ENCODE results near the gene SNX8. TPM values are rescaled to one million over a fixed set of nuclear protein-coding genes. Genes with fewer than 3 reads are reported as not detected.

SNX8 gene
- total and polyA plus RNA-seq, 2 donors (not counting 3 experiments of a cell fraction or from before 2014, with no cell fraction given), result 24.5 to 50.3 TPM

DNA sequence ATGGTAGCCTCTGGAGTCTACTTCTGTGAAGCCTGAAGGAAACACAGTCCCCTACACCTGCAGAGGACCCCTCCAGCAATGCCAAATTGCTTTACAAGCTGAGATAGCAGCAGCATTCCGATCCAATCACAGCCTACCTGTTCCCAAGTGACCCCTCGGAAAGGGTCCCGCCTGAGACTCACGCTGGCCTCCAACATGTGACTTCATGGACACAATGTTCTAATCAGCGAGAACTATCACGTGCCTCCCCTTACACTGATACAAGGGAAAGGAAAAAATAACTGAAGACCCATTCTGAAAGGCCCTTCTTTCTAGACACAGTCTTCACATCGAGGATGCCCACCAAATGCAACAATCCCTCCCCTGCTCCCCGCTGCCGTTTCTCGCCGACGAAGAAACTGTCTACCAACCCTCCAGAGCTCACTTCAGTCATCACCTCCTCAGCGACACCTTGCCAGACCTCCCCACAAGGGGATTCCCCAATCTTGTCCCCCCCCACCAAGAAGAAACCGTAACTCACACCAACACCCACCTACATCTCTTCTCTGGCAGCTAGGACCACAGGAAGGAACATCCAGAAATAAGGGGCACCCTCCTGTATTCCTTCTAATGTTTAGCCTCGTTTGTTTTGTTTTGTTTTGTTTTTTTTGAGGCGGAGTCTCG lies 1.8 kb downstream of the SNX8 start:
- intact Hi-C loops (cut with micrococcal nuclease) (no loop called here), dilution Hi-C loops (cut with MboI; ENCODE audit: extremely low pct_ligation_motif_present, low sequenced_read_pairs) (no loop called here)
- no peak overlapping the region for H2AFZ ChIP-seq (ENCODE audit: low read depth, low read length)
- no peak overlapping the region for H3K27ac ChIP-seq (ENCODE audit: insufficient read depth, low read depth, low read length)
- H4K20me1 ChIP-seq (replicated peaks; ENCODE audit: control insufficient read depth, extremely low read depth, insufficient read depth, low read length), result no peaks in the 10 kb centered on the region
- ChIA-PET POLR2A (no interaction called here), CTCF (no interaction called here)
- no peaks in the 10 kb centered on the region for H3K9me3 ChIP-seq (replicated peaks; ENCODE audit: control insufficient read depth, insufficient read depth, low read length)
- FAIRE-seq (no peak), DNase-seq (ENCODE audit: low read depth, low spot score) (no peak)
- no peaks in the 10 kb centered on the region for H3K9me1 ChIP-seq (replicated peaks; ENCODE audit: control insufficient read depth, extremely low read depth, insufficient read depth, low read length)
- no peak overlapping the region for H3K4me2 ChIP-seq (ENCODE audit: insufficient read depth, low read length)
- no peaks in the 10 kb centered on the region for H3K27me3 ChIP-seq (ENCODE audit: control insufficient read depth in 2 of 2, insufficient read depth in 2 of 2, low read length in 2 of 2)
- H3K36me3 ChIP-seq (ENCODE audit: control insufficient read depth in 2 of 2, extremely low read depth in 1 of 2, insufficient read depth in 2 of 2, low read length in 2 of 2), result no peaks in the 10 kb centered on the region
- H3K79me2 ChIP-seq (ENCODE audit: control insufficient read depth, insufficient read depth, low read length), result peaks cover 9% of the 10 kb centered on the region
- BruUV-seq (replicated peaks), result TSS peak; percentile 3
- H3K4me3 ChIP-seq (replicated peaks in 1 of 3; ENCODE audit: insufficient read depth in 1 of 3, low read depth in 1 of 3, low read length in 3 of 3), result no peak overlapping the region
- H3K9ac ChIP-seq (replicated peaks; ENCODE audit: extremely low read depth, insufficient read depth, low read length), result no peak overlapping the region
- TF ChIP-seq JUN (IDR thresholded peaks at IDR 0.05; ENCODE audit: borderline replicate concordance, insufficient read depth, insufficient read length, low read depth) (no peak), MYC (IDR thresholded peaks at IDR 0.05; ENCODE audit: low read depth, low read length) (no peak), GATA2 (IDR thresholded peaks at IDR 0.05; ENCODE audit: insufficient read depth, insufficient read length, low read depth, low read length) (no peak), CTCF (IDR thresholded peaks at IDR 0.05; ENCODE audit: extremely low read depth in 1 of 2, insufficient read depth in 1 of 2, low read depth in 1 of 2, low read length in 2 of 2) (no peak)
- H3K4me1 ChIP-seq (ENCODE audit: control insufficient read depth, extremely low read depth, insufficient read depth, low read length), result peaks cover 2% of the 10 kb centered on the region

- dilution Hi-C loops (cut with MboI; ENCODE audit: extremely low pct_ligation_motif_present, low sequenced_read_pairs) (no loop called here), intact Hi-C loops (cut with micrococcal nuclease) (no loop called here)
- Histone ChIP-seq H3K79me2 (ENCODE audit: control insufficient read depth, insufficient read depth, low read length) (peaks cover 9% of the 10 kb centered on the region), H3K9ac (replicated peaks; ENCODE audit: extremely low read depth, insufficient read depth, low read length) (no peak overlapping the region), H3K4me1 (ENCODE audit: control insufficient read depth, extremely low read depth, insufficient read depth, low read length) (peaks cover 3% of the 10 kb centered on the region), H3K9me1 (replicated peaks; ENCODE audit: control insufficient read depth, extremely low read depth, insufficient read depth, low read length) (no peaks in the 10 kb centered on the region), H3K27ac (ENCODE audit: insufficient read depth, low read depth, low read length) (no peak overlapping the region), H3K9me3 (replicated peaks; ENCODE audit: control insufficient read depth, insufficient read depth, low read length) (no peaks in the 10 kb centered on the region), H3K27me3 (ENCODE audit: control insufficient read depth in 2 of 2, insufficient read depth in 2 of 2, low read length in 2 of 2) (no peaks in the 10 kb centered on the region), H3K4me3 (replicated peaks in 1 of 3; ENCODE audit: insufficient read depth in 1 of 3, low read depth in 1 of 3, low read length in 3 of 3) (no peak overlapping the region), H2AFZ (ENCODE audit: low read depth, low read length) (no peak overlapping the region), H3K4me2 (ENCODE audit: insufficient read depth, low read length) (no peak overlapping the region), H3K36me3 (ENCODE audit: control insufficient read depth in 2 of 2, extremely low read depth in 1 of 2, insufficient read depth in 2 of 2, low read length in 2 of 2) (no peaks in the 10 kb centered on the region), H4K20me1 (replicated peaks; ENCODE audit: control insufficient read depth, extremely low read depth, insufficient read depth, low read length) (no peaks in the 10 kb centered on the region)
- FAIRE-seq (peak; percentile 87), DNase-seq (ENCODE audit: low read depth, low spot score) (no peak)
- no TSS peak for BruUV-seq (replicated peaks)
- POLR2A ChIA-PET, result no interaction called here
- TF ChIP-seq POLR2A (IDR thresholded peaks at IDR 0.05; ENCODE audit: low read depth, low read length) (no peak), JUN (IDR thresholded peaks at IDR 0.05; ENCODE audit: borderline replicate concordance, insufficient read depth, insufficient read length, low read depth) (peak; percentile 53)
- CTCF ChIA-PET, result interaction anchor here (0.8 to 1.6 kb wide), 4 partner anchors 10 to 44 kb away, joined by 3 to 4 read pairs (median 3); no protein-coding TSS in a partner anchor
These were observed 4.3 kb downstream of the SNX8 start for GRCh38 chr7:2309889-2310331.

Measured in endothelial cell of umbilical vein (primary cell).